Skeletal muscle cell (primary cell): ENCODE data around the gene TSPAN12.

Experiments used
- DNase-seq: peaks from one replicate; pipeline ENCODE4 v3.0.0-alpha.2; 2010; ENCODE audit warnings: low read depth
- H3K4me3 ChIP-seq: 2 replicates; pipeline ENCODE4 v1.5.1; 2011; ENCODE audit warnings: low read depth, mild to moderate bottlenecking, control low read depth, low read length, moderate library complexity

The TSPAN12 gene

GRCh38 chr7:120852700-120853099 is 5.2 kb downstream of the TSPAN12 start:
- no peak for DNase-seq
- no peak overlapping the region for H3K4me3 ChIP-seq

GRCh38 chr7:120843109-120843508 is 14.8 kb downstream of the TSPAN12 start:
- no peak for DNase-seq
- no peak overlapping the region for H3K4me3 ChIP-seq

DNA sequence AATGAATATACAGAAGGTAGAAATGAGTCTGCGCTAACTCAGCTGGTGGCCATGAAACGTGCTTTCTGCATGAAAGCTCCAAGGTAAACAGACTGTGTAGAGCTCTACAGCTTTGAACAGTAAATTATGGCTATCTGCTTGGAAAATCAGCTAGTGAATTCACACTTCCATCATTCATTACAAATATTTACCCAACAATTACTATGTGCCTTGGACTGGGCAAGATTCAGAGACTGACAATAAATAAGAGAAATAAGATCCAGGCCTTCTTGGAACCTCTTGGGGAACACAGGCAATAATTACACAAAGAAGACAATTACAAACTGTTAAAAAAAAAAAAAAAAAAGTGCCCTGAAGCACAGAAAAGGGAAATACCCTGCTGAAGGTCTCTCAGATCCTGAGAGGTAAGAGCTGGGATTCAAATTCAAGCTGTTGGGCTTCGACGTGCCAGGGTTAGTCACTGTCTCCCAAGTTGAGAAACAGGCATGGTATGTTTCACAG is 15.8 kb downstream of the TSPAN12 start:
- no peak for DNase-seq
- no peak overlapping the region for H3K4me3 ChIP-seq

DNA sequence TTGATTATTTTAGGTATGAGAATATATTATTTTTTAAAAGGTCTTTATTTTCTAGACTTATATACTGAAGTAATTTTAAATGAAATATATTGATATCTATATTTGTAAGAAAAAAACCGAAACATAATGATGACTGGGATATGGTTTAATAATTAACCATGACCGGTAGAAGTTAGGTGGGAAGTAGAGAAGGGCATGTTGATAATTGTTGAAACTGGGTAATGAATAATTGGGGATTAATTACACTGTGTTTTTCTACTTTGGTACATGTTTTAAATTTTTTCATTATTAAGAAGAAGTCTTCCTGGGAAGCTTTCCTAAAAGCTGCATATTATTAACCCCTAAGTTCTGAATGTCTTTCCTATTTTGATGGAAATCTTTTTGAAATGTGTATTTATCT is 16.3 kb downstream of the TSPAN12 start:
- DNase-seq = no peak
- no peak overlapping the region for H3K4me3 ChIP-seq

- no peak overlapping the region for H3K4me3 ChIP-seq
Observed at GRCh38 chr7:120838281-120838682, 19.7 kb downstream of the TSPAN12 start.

GRCh38 chr7:120837599-120837998 is 20.3 kb downstream of the TSPAN12 start:
- DNase-seq = no peak
- H3K4me3 ChIP-seq = no peak overlapping the region

More at GRCh38 chr7:120838281-120838682, 19.7 kb downstream of the TSPAN12 start:
- no peak for DNase-seq

GRCh38 chr7:120836556-120837115 is 21.3 kb downstream of the TSPAN12 start:
- H3K4me3 ChIP-seq = no peak overlapping the region
- no peak for DNase-seq

- no peak for DNase-seq
- no peak overlapping the region for H3K4me3 ChIP-seq
Observed at GRCh38 chr7:120834726-120835125, 23.2 kb downstream of the TSPAN12 start.

- H3K4me3 ChIP-seq = no peak overlapping the region
- DNase-seq = no peak
Observed at GRCh38 chr7:120833546-120833945, 24.4 kb downstream of the TSPAN12 start.

- no peak for DNase-seq
- no peak overlapping the region for H3K4me3 ChIP-seq
Observed at GRCh38 chr7:120832803-120833202, 25.1 kb downstream of the TSPAN12 start.

DNA sequence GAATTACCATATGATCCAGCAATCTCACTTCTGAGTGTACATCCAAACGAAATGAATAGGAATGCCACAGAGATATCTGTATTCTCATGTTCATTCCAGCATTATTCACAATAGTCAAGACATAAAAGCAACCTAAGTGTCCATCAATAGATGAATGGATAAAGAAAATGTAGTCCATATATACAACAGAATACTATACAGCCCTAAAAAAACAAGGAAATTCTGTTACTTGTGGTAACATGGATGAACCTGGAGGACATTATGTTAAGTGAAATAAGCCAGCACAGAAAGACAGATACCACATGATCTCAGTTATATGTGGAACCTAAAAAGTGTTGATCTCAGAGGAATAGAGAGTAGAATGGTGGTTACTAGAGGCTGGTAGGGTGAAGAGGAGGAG is 26.7 kb downstream of the TSPAN12 start:
- DNase-seq = no peak
- no peak overlapping the region for H3K4me3 ChIP-seq

DNA sequence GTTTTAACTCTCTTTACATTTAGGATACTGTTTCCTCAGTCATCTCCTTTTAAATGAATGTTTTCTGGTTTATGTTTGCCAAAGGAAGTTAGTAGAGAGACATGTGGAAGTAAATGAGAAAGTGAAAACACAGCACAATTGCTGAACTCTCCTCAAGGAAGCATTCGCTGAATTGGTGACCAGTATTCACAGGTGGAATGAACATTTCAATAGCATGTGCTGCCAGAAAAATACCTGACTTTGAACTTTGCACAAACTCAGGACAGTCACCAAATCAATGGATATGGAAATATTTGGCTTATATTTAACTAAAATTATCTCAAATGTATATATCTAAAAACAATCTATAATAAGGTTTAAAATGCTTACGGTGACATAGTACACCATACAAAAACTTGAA is 28.5 kb downstream of the TSPAN12 start:
- no peak for DNase-seq
- no peak overlapping the region for H3K4me3 ChIP-seq

- no peak for DNase-seq
- no peak overlapping the region for H3K4me3 ChIP-seq
Observed at GRCh38 chr7:120828528-120828927, 29.4 kb downstream of the TSPAN12 start.

DNA sequence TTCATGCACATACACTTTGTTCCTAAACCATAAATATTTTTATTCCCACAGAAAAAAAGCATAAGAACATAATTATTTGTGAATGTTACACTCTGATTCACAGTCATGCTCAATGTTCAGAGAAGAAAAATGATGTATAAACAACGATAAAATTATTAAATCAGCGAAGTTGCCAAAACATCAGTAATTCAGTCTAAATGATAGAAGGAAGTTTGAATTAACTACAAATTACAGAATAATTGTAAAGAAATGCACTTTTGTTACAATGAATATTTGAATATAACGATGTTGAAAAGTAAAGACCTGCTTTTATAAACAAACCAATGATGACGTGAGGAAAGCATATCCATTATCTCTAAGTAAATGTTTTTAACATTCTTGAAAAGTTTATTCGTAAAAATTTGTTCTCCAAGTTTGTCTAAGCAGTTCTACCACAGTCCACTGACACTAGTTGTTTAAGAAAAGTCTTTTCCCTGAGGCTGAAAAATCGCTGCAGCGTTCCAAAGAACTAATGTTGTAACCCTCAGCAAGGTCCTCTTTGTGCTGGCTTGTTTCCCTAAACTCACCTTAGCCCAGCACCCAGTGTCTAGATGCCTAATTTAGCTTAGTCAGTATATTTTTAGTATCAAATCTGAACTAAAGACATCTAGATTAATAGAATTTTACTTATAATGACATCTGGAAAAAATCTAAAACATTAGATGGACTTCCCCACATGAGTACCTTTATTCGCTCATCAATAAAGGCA is 30.4 kb downstream of the TSPAN12 start:
- H3K4me3 ChIP-seq = no peak overlapping the region
- DNase-seq = no peak

GRCh38 chr7:120825576-120825975 is 32.4 kb downstream of the TSPAN12 start:
- DNase-seq = no peak
- no peak overlapping the region for H3K4me3 ChIP-seq

DNA sequence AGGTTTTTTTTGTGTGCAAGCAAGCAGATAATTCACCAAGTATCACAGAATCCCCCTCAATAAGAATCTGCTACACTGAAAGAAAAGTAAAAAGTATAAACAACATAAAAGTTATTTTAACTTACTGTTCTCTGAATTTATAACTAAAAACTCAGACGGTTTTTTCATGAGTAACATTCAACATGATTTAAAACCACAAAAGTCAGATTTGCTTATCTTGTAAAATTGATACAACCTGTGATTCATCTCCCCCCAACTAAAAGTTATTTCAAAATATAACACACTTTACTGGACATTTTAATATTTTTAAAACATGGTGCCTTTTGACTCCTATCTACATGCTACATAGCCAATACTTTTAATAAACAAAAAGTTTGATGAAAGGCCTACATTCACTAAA is 32.8 kb downstream of the TSPAN12 start:
- no peak overlapping the region for H3K4me3 ChIP-seq
- no peak for DNase-seq

GRCh38 chr7:120819861-120820260 is 38.1 kb downstream of the TSPAN12 start:
- H3K4me3 ChIP-seq = no peak overlapping the region

DNA sequence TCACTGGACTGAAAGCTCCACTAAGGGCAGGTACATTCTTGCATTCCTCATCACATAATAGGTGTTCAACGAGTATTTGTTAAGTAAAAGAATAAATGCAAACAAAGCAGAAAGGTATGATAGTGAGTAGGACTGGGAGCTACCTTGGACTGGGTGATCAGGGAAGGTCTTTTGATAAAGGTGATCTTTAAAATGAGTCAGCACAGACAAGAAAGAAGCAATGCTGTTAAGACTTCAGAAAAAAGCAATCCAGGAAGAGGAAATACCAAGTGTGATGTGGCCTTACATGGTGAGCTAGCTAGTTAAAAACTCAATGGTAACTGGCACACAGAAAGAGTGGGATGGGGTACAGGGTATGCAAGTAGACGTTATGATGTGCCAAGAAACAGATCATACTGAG is 40.1 kb downstream of the TSPAN12 start:
- DNase-seq = no peak
- no peak overlapping the region for H3K4me3 ChIP-seq

More at GRCh38 chr7:120819861-120820260, 38.1 kb downstream of the TSPAN12 start:
- DNase-seq = no peak

DNA sequence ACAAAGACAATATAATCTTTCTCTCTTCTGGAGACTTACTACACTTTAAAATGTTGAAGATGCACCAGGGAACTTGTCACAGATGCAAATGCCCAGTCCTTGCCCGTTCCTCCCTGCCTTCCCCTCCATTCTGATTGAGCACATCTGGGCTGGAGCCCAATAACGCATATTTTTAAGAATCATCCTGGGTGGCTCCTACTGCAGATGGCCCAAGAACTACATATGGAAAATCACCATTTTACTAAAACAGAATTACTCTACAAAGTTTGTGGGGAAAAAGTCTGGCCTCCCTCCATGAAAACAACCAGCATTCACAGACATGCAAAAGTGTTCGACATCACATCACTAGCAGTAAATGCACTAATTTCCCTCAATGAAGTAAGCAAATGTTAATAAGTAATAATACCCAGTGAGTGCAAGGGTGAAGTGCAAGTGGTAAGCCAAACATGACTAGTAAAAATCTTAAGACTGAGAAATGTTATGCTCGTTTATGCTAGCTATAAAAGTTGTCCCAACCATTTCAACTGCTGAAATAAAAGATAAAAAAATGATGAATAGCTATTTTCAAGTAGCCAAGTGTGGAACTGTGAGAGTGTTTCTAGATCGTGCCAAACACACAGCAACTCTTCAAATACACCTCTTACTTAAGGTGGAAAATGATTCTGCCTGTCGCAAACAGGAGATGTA is 43.5 kb downstream of the TSPAN12 start:
- no peak overlapping the region for H3K4me3 ChIP-seq
- DNase-seq = no peak

GRCh38 chr7:120813546-120814252 is 44.2 kb downstream of the TSPAN12 start:
- no peak overlapping the region for H3K4me3 ChIP-seq
- DNase-seq = no peak
